Smooth muscle cell of the brain vasculature (primary cell): ENCODE measurements around the gene TENT5A.
A peak's percentile ranks its signal among the peaks of the same experiment; 100 is the strongest.

Source experiments
- DNase-seq: peaks from one replicate; pipeline ENCODE4 v3.0.0-alpha.2; 2012; ENCODE audit warnings: low read depth, low spot score

The TENT5A gene

GRCh38 chr6:81771097-81771496 lies 18.6 kb upstream of the TENT5A start:
- no peak for DNase-seq

GRCh38 chr6:81770381-81770780 lies 17.9 kb upstream of the TENT5A start:
- DNase-seq, result no peak

GRCh38 chr6:81769824-81770223 lies 17.3 kb upstream of the TENT5A start:
- no peak for DNase-seq

- no peak for DNase-seq
Measured at GRCh38 chr6:81768150-81768942, 15.9 kb upstream of the TENT5A start.

- no peak for DNase-seq
Measured at GRCh38 chr6:81767163-81767891, 14.8 kb upstream of the TENT5A start.

GRCh38 chr6:81766482-81767069 lies 14.1 kb upstream of the TENT5A start:
- peak; percentile 89 for DNase-seq

GRCh38 chr6:81764531-81764930 lies 12.1 kb upstream of the TENT5A start:
- DNase-seq, result no peak

- DNase-seq, result no peak
Measured at GRCh38 chr6:81763968-81764367, 11.5 kb upstream of the TENT5A start.

GRCh38 chr6:81763051-81763450 lies 10.6 kb upstream of the TENT5A start:
- DNase-seq, result no peak

- DNase-seq, result no peak
Measured at GRCh38 chr6:81762606-81763005, 10.1 kb upstream of the TENT5A start.

GRCh38 chr6:81762132-81762531 lies 9.7 kb upstream of the TENT5A start:
- no peak for DNase-seq

- no peak for DNase-seq
Measured at GRCh38 chr6:81761197-81761596, 8.7 kb upstream of the TENT5A start.

GRCh38 chr6:81759782-81760181 lies 7.3 kb upstream of the TENT5A start:
- no peak for DNase-seq

- no peak for DNase-seq
Measured at GRCh38 chr6:81758221-81758620, 5.7 kb upstream of the TENT5A start.

- DNase-seq, result no peak
Measured at GRCh38 chr6:81756690-81757089, 4.2 kb upstream of the TENT5A start.

GRCh38 chr6:81755551-81755950 lies 3.1 kb upstream of the TENT5A start:
- no peak for DNase-seq

GRCh38 chr6:81754906-81755305 lies 2.4 kb upstream of the TENT5A start:
- no peak for DNase-seq

- no peak for DNase-seq
Measured at GRCh38 chr6:81753711-81754577, 1.5 kb upstream of the TENT5A start.

- DNase-seq, result peak; percentile 77
Measured at GRCh38 chr6:81752921-81753710, 635 bp upstream of the TENT5A start.

- no peak for DNase-seq
Measured at GRCh38 chr6:81751388-81752083, 945 bp downstream of the TENT5A start.
